Measurements from ENCODE around the gene SMIM38. TPM values are rescaled to one million over a fixed set of nuclear protein-coding genes. Genes with fewer than 3 reads are reported as not detected.

Gene SMIM38
- total RNA-seq, 1 experiment from 2014 or later: 0.33 TPM

DNA sequence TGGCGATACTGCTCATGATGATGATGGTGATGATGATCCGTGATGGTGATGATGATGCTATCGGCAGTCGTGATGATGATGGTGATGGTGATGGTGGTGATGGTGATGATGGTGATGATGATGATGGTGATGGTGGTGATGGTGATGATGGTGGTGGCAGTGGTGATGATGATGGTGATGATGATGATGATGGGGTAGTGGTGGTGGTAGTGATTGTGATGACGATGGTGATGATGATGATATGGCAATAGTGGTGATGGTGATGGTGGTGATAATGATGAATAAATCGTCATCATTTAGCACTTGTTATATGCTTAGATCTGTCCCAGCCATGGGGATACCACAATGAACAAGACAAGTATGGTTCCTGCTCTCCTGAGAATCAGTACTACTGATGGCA lies 39.2 kb downstream of the SMIM38 start:
- H3K4me1 Mint-ChIP-seq (ENCODE audit: low read depth, unreplicated experiment): no peaks in the 10 kb centered on the region
- H3K27me3 Mint-ChIP-seq (ENCODE audit: unreplicated experiment): peaks cover 36% of the 10 kb centered on the region
- H3K27ac Mint-ChIP-seq (ENCODE audit: unreplicated experiment): peak overlapping the region; percentile 3
- intact Hi-C loops (cut with micrococcal nuclease; ENCODE audit: unreplicated experiment): no loop called here
- TF ChIP-seq, protein P1, sequence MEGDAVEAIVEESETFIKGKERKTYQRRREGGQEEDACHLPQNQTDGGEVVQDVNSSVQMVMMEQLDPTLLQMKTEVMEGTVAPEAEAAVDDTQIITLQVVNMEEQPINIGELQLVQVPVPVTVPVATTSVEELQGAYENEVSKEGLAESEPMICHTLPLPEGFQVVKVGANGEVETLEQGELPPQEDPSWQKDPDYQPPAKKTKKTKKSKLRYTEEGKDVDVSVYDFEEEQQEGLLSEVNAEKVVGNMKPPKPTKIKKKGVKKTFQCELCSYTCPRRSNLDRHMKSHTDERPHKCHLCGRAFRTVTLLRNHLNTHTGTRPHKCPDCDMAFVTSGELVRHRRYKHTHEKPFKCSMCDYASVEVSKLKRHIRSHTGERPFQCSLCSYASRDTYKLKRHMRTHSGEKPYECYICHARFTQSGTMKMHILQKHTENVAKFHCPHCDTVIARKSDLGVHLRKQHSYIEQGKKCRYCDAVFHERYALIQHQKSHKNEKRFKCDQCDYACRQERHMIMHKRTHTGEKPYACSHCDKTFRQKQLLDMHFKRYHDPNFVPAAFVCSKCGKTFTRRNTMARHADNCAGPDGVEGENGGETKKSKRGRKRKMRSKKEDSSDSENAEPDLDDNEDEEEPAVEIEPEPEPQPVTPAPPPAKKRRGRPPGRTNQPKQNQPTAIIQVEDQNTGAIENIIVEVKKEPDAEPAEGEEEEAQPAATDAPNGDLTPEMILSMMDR (IDR thresholded peaks at IDR 0.05; ENCODE audit: unreplicated experiment): no peak
- no TSS peak for BruUV-seq (replicated peaks)
- DNase-seq: no peak
- CTCF ChIA-PET: no interaction called here
- peaks cover 15% of the 10 kb centered on the region for H3K9me3 Mint-ChIP-seq (ENCODE audit: low read depth, unreplicated experiment)
- H3K36me3 Mint-ChIP-seq (ENCODE audit: insufficient read depth, unreplicated experiment): no peaks in the 10 kb centered on the region
- no peak overlapping the region for H3K4me3 Mint-ChIP-seq (ENCODE audit: low read depth, unreplicated experiment)

DNA sequence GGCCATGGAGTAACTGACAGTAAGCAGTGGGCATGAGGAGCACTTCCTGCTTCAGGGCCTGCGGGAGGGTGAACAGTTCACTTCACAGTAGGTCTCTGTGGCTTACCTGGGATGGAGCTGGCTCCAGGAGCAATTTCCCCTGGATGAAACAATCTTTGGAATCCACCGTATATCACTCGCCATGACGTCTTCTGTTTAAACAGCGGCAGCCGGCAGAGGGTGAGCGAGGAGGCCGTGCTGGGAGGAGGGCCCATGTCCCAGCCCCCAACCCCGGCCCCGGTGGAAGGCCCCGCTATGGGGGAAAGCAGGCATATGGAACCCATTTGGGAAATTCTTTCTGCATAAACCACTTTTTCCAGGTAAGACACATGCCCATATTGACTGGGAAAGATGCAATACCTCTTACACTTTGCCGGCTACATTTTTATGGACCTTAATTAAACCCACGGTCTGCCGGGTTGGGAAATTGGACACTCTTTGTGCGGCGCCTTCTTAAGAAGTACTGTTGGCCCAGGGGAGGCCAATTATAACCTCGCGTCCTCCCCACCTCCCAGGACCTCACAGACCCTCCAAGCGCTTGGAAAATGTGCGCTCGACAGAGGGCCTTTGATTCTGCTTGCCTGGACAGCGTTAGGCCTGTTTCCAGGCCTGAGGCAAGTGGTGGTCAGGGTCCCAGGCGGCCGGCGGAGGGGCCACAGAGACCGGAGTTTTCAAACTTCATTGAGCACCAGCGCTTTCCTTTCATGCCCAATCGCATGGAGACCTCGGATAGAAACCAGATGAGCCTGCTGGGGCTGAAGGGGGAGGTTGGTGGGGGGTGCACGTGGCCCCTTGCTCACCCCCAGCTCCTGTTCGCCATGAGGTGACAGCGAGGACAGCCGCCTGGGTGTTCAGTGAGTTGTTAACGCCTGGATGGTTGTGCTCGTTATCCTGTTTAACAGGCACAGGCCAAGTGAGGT lies 40.4 kb downstream of the SMIM38 start:
- DNase-seq: no peak
- intact Hi-C loops (cut with micrococcal nuclease; ENCODE audit: unreplicated experiment): no loop called here
- Mint-ChIP-seq H3K4me3 (ENCODE audit: low read depth, unreplicated experiment) (no peak overlapping the region), H3K36me3 (ENCODE audit: insufficient read depth, unreplicated experiment) (no peaks in the 10 kb centered on the region), H3K27ac (ENCODE audit: unreplicated experiment) (no peak overlapping the region), H3K4me1 (ENCODE audit: low read depth, unreplicated experiment) (no peaks in the 10 kb centered on the region), H3K27me3 (ENCODE audit: unreplicated experiment) (peaks cover 41% of the 10 kb centered on the region), H3K9me3 (ENCODE audit: low read depth, unreplicated experiment) (peaks cover 15% of the 10 kb centered on the region)
- CTCF ChIA-PET: no interaction called here
- no TSS peak for BruUV-seq (replicated peaks)
- TF ChIP-seq, protein P1 (IDR thresholded peaks at IDR 0.05; ENCODE audit: unreplicated experiment): no peak

DNA sequence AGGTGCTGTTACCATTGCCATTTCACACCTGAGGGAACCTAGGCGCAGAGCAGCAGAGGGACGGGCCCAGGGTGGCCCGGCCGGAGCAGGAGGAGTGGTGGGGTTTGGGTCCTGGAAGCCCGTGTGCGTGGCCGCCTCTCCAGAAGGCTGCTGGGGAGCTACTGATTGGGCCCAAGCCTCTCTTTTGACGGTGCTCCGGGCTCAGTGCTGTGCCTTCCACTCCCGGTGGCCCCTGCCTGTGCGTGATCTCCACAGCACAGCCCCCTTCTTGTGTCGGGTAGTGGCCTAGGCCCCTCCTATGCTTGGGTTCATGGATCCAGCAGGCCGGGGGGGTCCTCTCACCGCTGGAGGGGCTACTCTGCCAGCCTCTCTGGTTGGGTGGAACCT lies 41.0 kb downstream of the SMIM38 start:
- intact Hi-C loops (cut with micrococcal nuclease; ENCODE audit: unreplicated experiment): no loop called here
- no peak overlapping the region for H3K4me3 Mint-ChIP-seq (ENCODE audit: low read depth, unreplicated experiment)
- H3K4me1 Mint-ChIP-seq (ENCODE audit: low read depth, unreplicated experiment): no peaks in the 10 kb centered on the region
- TF ChIP-seq, protein P1 (IDR thresholded peaks at IDR 0.05; ENCODE audit: unreplicated experiment): no peak
- CTCF ChIA-PET: no interaction called here
- no peak overlapping the region for H3K27ac Mint-ChIP-seq (ENCODE audit: unreplicated experiment)
- H3K36me3 Mint-ChIP-seq (ENCODE audit: insufficient read depth, unreplicated experiment): no peaks in the 10 kb centered on the region
- H3K9me3 Mint-ChIP-seq (ENCODE audit: low read depth, unreplicated experiment): peaks cover 15% of the 10 kb centered on the region
- BruUV-seq (replicated peaks): no TSS peak
- peaks cover 41% of the 10 kb centered on the region for H3K27me3 Mint-ChIP-seq (ENCODE audit: unreplicated experiment)
- no peak for DNase-seq

DNA sequence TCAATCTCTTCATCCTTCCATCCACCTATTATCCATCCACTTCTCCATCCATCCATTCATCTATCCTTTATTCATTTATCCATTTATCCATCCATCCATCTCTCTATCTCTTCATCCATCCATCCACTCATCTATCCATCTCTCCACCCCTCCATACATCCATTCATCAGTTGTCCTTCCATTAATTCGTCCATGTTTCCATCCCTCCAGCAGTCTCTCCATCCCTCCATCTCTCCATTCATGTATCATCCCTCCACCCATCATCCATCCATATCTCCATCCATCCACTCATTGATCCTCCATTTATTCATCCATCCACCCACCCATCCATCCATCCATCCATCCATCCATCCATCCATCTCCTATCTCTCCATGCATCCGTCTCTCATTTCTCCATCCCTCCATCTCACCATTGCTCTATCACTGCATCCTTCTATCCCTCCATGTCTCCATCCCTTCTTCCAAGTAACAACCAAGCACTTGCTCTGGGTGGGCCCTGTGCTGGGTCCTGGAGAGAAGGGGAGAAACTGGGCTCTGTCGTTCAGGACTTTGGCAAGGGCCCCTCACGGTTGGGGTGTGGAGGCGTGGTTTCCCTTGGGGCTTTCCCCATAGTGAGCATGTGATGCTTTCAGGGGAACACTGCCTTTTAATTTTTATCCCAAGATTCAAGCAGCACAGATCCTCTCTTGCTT lies 43.3 kb downstream of the SMIM38 start:
- CTCF ChIA-PET: no interaction called here
- H3K4me3 Mint-ChIP-seq (ENCODE audit: low read depth, unreplicated experiment): no peak overlapping the region
- peaks cover 37% of the 10 kb centered on the region for H3K27me3 Mint-ChIP-seq (ENCODE audit: unreplicated experiment)
- TF ChIP-seq, protein P1 (IDR thresholded peaks at IDR 0.05; ENCODE audit: unreplicated experiment): no peak
- no peak for DNase-seq
- BruUV-seq (replicated peaks): no TSS peak
- no peak overlapping the region for H3K27ac Mint-ChIP-seq (ENCODE audit: unreplicated experiment)
- H3K9me3 Mint-ChIP-seq (ENCODE audit: low read depth, unreplicated experiment): peaks cover 15% of the 10 kb centered on the region
- no peaks in the 10 kb centered on the region for H3K4me1 Mint-ChIP-seq (ENCODE audit: low read depth, unreplicated experiment)
- intact Hi-C loops (cut with micrococcal nuclease; ENCODE audit: unreplicated experiment): no loop called here
- H3K36me3 Mint-ChIP-seq (ENCODE audit: insufficient read depth, unreplicated experiment): no peaks in the 10 kb centered on the region
